ENCODE measurements around the gene MCU.

DNA sequence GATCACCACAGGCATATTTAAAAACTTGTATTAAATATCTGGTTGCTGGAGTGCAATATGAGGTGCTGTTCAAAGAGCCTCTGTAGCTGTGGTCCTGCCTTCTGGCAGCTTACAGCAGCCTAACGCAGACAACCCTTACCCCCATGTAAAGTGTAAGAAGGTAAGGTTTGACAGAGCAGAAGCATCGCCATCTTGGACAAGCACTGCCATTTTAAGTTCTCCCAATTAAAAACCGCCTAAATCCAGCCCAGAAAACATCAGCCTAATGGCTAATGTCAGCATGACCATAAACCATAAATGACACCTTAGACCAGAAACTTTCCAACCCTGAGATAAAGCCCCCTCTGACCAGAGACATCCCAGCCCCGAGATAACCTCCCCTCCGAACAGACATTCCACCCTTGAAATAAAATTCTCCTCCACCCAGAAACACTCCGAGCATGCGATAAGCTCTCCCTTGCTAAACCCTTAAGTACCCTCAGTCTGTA lies 196.3 kb downstream of the MCU start:
- no peak for TF ChIP-seq CTCF (IDR thresholded peaks at IDR 0.05)
- no peak for TF ChIP-seq EZH2 (IDR thresholded peaks at IDR 0.05; ENCODE audit: borderline replicate concordance, insufficient read depth, low read depth, low read length, poor library complexity, severe bottlenecking)

Data from B cell (primary cell).